NCI-H2081 (cell line): ENCODE measurements around the gene OPRM1.

ENCODE experiments used
- DNase-seq, 2 experiments: peaks; one replicate each; lab custom pipeline; 2025; lab: John Stamatoyannopoulos, UW

Gene OPRM1

GRCh38 chr6:154242617-154243357 is 203.7 kb downstream of the OPRM1 start:
- DNase-seq: no peak

- DNase-seq: no peak
Measured at GRCh38 chr6:154243793-154244750, 205.0 kb downstream of the OPRM1 start.

- no peak for DNase-seq
Measured at GRCh38 chr6:154245506-154245905, 206.5 kb downstream of the OPRM1 start.

- DNase-seq: no peak
Measured at GRCh38 chr6:154246723-154247118, 207.7 kb downstream of the OPRM1 start.

GRCh38 chr6:154247119-154247861 is 208.2 kb downstream of the OPRM1 start:
- peak in 1 of 2 experiments; percentile 0 for DNase-seq

- no peak for DNase-seq
Measured at GRCh38 chr6:154249499-154250298, 210.7 kb downstream of the OPRM1 start.

GRCh38 chr6:154251116-154251515 is 212.1 kb downstream of the OPRM1 start:
- no peak for DNase-seq

- no peak for DNase-seq
Measured at GRCh38 chr6:154252678-154253077, 213.6 kb downstream of the OPRM1 start.

- no peak for DNase-seq
Measured at GRCh38 chr6:154257067-154257466, 218.0 kb downstream of the OPRM1 start.

GRCh38 chr6:154258064-154258757 is 219.2 kb downstream of the OPRM1 start:
- no peak for DNase-seq

- DNase-seq: no peak
Measured at GRCh38 chr6:154261688-154262397, 222.8 kb downstream of the OPRM1 start.

GRCh38 chr6:154266560-154267099 is 227.6 kb downstream of the OPRM1 start:
- no peak for DNase-seq

- no peak for DNase-seq
Measured at GRCh38 chr6:154267508-154268106, 228.6 kb downstream of the OPRM1 start.

GRCh38 chr6:154268486-154268885 is 229.4 kb downstream of the OPRM1 start:
- no peak for DNase-seq

GRCh38 chr6:154274168-154274567 is 235.1 kb downstream of the OPRM1 start:
- no peak for DNase-seq

GRCh38 chr6:154276810-154277628 is 238.0 kb downstream of the OPRM1 start:
- peak; percentile 2 to 52 for DNase-seq

GRCh38 chr6:154277629-154278017 is 238.6 kb downstream of the OPRM1 start:
- DNase-seq: no peak

- no peak for DNase-seq
Measured at GRCh38 chr6:154280521-154280920, 241.5 kb downstream of the OPRM1 start.
